SK-MEL-5 (cell line): ENCODE results near the gene COL17A1. TPM values are rescaled to one million over a fixed set of nuclear protein-coding genes. Genes with fewer than 3 reads are reported as not detected.

Experiments used
- DNase-seq: peaks from one replicate; pipeline ENCODE4 v3.0.0-alpha.2; 2016; ENCODE audit warnings: low read depth, low spot score
- in situ Hi-C: cut with HindIII; loops from 2 replicates; pipeline ENCODE4 v1.10.0; 2016; ENCODE audit warnings: low sequenced_read_pairs, high pct_unique_total_duplicates, low pct_unique_long_range_greater_than_20kb
- total RNA-seq: library from RNA; depleted of rRNA; stranded (reverse); fragments of >200 nt; shearing (Covaris generic); gene quantifications from 2 replicates; pipeline ENCODE4 v1.2.3, GENCODE V29; 2014

The COL17A1 gene
- total RNA-seq, 1 experiment from 2014 or later: 0.45 TPM

- in situ Hi-C loops: no loop called here
- DNase-seq: no peak
Observed at GRCh38 chr10:104067525-104067924, 18.2 kb downstream of the COL17A1 start.

- in situ Hi-C loops: no loop called here
- no peak for DNase-seq
Observed at GRCh38 chr10:104066945-104067344, 18.7 kb downstream of the COL17A1 start.

- no peak for DNase-seq
- in situ Hi-C loops: no loop called here
Observed at GRCh38 chr10:104065748-104066147, 19.9 kb downstream of the COL17A1 start.

GRCh38 chr10:104061196-104061595 lies 24.5 kb downstream of the COL17A1 start:
- in situ Hi-C loops: no loop called here
- no peak for DNase-seq

GRCh38 chr10:104059364-104059763 lies 26.3 kb downstream of the COL17A1 start:
- in situ Hi-C loops: no loop called here
- DNase-seq: no peak

GRCh38 chr10:104057717-104058116 lies 28.0 kb downstream of the COL17A1 start:
- DNase-seq: no peak
- in situ Hi-C loops: no loop called here

- DNase-seq: no peak
- in situ Hi-C loops: no loop called here
Observed at GRCh38 chr10:104056619-104057273, 28.9 kb downstream of the COL17A1 start.

- no peak for DNase-seq
- in situ Hi-C loops: no loop called here
Observed at GRCh38 chr10:104054430-104054829, 31.2 kb downstream of the COL17A1 start.

- in situ Hi-C loops: no loop called here
- DNase-seq: no peak
Observed at GRCh38 chr10:104053201-104053600, 32.5 kb downstream of the COL17A1 start.

- no peak for DNase-seq
Observed at GRCh38 chr10:104052431-104052830, 33.2 kb downstream of the COL17A1 start.

GRCh38 chr10:104049504-104050250 lies 36.0 kb downstream of the COL17A1 start:
- no peak for DNase-seq
- in situ Hi-C loops: no loop called here

More at GRCh38 chr10:104052431-104052830, 33.2 kb downstream of the COL17A1 start:
- in situ Hi-C loops: no loop called here

- no peak for DNase-seq
- in situ Hi-C loops: no loop called here
Observed at GRCh38 chr10:104046651-104047050, 39.0 kb downstream of the COL17A1 start.

GRCh38 chr10:104045151-104046089 lies 40.3 kb downstream of the COL17A1 start:
- in situ Hi-C loops: no loop called here
- peak; percentile 74 for DNase-seq

GRCh38 chr10:104043854-104044253 lies 41.8 kb downstream of the COL17A1 start:
- in situ Hi-C loops: no loop called here
- no peak for DNase-seq

- in situ Hi-C loops: no loop called here
- DNase-seq: no peak
Observed at GRCh38 chr10:104043185-104043830, 42.4 kb downstream of the COL17A1 start.

- DNase-seq: no peak
- in situ Hi-C loops: no loop called here
Observed at GRCh38 chr10:104041891-104042535, 43.7 kb downstream of the COL17A1 start.
